ENCODE data around the gene ZNF281.

Gene ZNF281

GRCh38 chr1:200437088-200437487 lies 27.3 kb upstream of the ZNF281 start:
- ATAC-seq (ENCODE audit: low read depth) (no peak), DNase-seq (ENCODE audit: low spot score) (no peak)
- no peak overlapping the region for H3K4me3 ChIP-seq (ENCODE audit: severe bottlenecking)
- H3K4me1 ChIP-seq (ENCODE audit: insufficient read depth, poor library complexity, severe bottlenecking), result peaks cover 6% of the 10 kb centered on the region
- no peak for TF ChIP-seq CTCF (IDR thresholded peaks at IDR 0.05; ENCODE audit: poor library complexity, severe bottlenecking)
- H3K9me3 ChIP-seq (ENCODE audit: severe bottlenecking), result no peaks in the 10 kb centered on the region
- no peak overlapping the region for H3K27ac ChIP-seq (ENCODE audit: poor library complexity, severe bottlenecking)
- no peaks in the 10 kb centered on the region for H3K27me3 ChIP-seq (ENCODE audit: insufficient read depth, poor library complexity, severe bottlenecking)
- no peaks in the 10 kb centered on the region for H3K36me3 ChIP-seq (ENCODE audit: low read depth)

GRCh38 chr1:200436436-200436835 lies 26.6 kb upstream of the ZNF281 start:
- no peaks in the 10 kb centered on the region for H3K9me3 ChIP-seq (ENCODE audit: severe bottlenecking)
- H3K27ac ChIP-seq (ENCODE audit: poor library complexity, severe bottlenecking), result no peak overlapping the region
- no peak for TF ChIP-seq CTCF (IDR thresholded peaks at IDR 0.05; ENCODE audit: poor library complexity, severe bottlenecking)
- peaks cover 6% of the 10 kb centered on the region for H3K4me1 ChIP-seq (ENCODE audit: insufficient read depth, poor library complexity, severe bottlenecking)
- H3K4me3 ChIP-seq (ENCODE audit: severe bottlenecking), result no peak overlapping the region
- ATAC-seq (ENCODE audit: low read depth) (no peak), DNase-seq (ENCODE audit: low spot score) (no peak)
- H3K27me3 ChIP-seq (ENCODE audit: insufficient read depth, poor library complexity, severe bottlenecking), result no peaks in the 10 kb centered on the region
- no peaks in the 10 kb centered on the region for H3K36me3 ChIP-seq (ENCODE audit: low read depth)

GRCh38 chr1:200435200-200435780 lies 25.5 kb upstream of the ZNF281 start:
- no peak for DNase-seq (ENCODE audit: low spot score)
- Histone ChIP-seq H3K9me3 (ENCODE audit: severe bottlenecking) (no peaks in the 10 kb centered on the region), H3K27ac (ENCODE audit: poor library complexity, severe bottlenecking) (no peak overlapping the region), H3K4me3 (ENCODE audit: severe bottlenecking) (no peak overlapping the region), H3K27me3 (ENCODE audit: insufficient read depth, poor library complexity, severe bottlenecking) (no peaks in the 10 kb centered on the region), H3K36me3 (ENCODE audit: low read depth) (no peaks in the 10 kb centered on the region), H3K4me1 (ENCODE audit: insufficient read depth, poor library complexity, severe bottlenecking) (peaks cover 6% of the 10 kb centered on the region)
- ATAC-seq (ENCODE audit: low read depth), result no peak
- TF ChIP-seq CTCF (IDR thresholded peaks at IDR 0.05; ENCODE audit: poor library complexity, severe bottlenecking), result no peak

- no peak overlapping the region for H3K27ac ChIP-seq (ENCODE audit: poor library complexity, severe bottlenecking)
- no peak overlapping the region for H3K4me3 ChIP-seq (ENCODE audit: severe bottlenecking)
- H3K36me3 ChIP-seq (ENCODE audit: low read depth), result no peaks in the 10 kb centered on the region
- H3K9me3 ChIP-seq (ENCODE audit: severe bottlenecking), result no peaks in the 10 kb centered on the region
- ATAC-seq (ENCODE audit: low read depth) (no peak), DNase-seq (ENCODE audit: low spot score) (no peak)
- H3K27me3 ChIP-seq (ENCODE audit: insufficient read depth, poor library complexity, severe bottlenecking), result no peaks in the 10 kb centered on the region
- H3K4me1 ChIP-seq (ENCODE audit: insufficient read depth, poor library complexity, severe bottlenecking), result peaks cover 17% of the 10 kb centered on the region
- TF ChIP-seq CTCF (IDR thresholded peaks at IDR 0.05; ENCODE audit: poor library complexity, severe bottlenecking), result no peak
Measured at GRCh38 chr1:200433586-200433985, 23.8 kb upstream of the ZNF281 start.

GRCh38 chr1:200432586-200432985 lies 22.8 kb upstream of the ZNF281 start:
- H3K4me1 ChIP-seq (ENCODE audit: insufficient read depth, poor library complexity, severe bottlenecking), result peaks cover 18% of the 10 kb centered on the region
- no peak for TF ChIP-seq CTCF (IDR thresholded peaks at IDR 0.05; ENCODE audit: poor library complexity, severe bottlenecking)
- DNase-seq (ENCODE audit: low spot score), result no peak

More at GRCh38 chr1:200432586-200432985, 22.8 kb upstream of the ZNF281 start:
- Histone ChIP-seq H3K27me3 (ENCODE audit: insufficient read depth, poor library complexity, severe bottlenecking) (no peaks in the 10 kb centered on the region), H3K4me3 (ENCODE audit: severe bottlenecking) (no peak overlapping the region), H3K27ac (ENCODE audit: poor library complexity, severe bottlenecking) (no peak overlapping the region), H3K36me3 (ENCODE audit: low read depth) (no peaks in the 10 kb centered on the region), H3K9me3 (ENCODE audit: severe bottlenecking) (no peaks in the 10 kb centered on the region)
- no peak for ATAC-seq (ENCODE audit: low read depth)
